ENCODE data around the gene PGF. TPM values are rescaled to one million over a fixed set of nuclear protein-coding genes. Genes with fewer than 3 reads are reported as not detected.

The PGF gene
- total and polyA plus RNA-seq, 2 experiments from 2014 or later = 25.0 to 31.0 TPM

DNA sequence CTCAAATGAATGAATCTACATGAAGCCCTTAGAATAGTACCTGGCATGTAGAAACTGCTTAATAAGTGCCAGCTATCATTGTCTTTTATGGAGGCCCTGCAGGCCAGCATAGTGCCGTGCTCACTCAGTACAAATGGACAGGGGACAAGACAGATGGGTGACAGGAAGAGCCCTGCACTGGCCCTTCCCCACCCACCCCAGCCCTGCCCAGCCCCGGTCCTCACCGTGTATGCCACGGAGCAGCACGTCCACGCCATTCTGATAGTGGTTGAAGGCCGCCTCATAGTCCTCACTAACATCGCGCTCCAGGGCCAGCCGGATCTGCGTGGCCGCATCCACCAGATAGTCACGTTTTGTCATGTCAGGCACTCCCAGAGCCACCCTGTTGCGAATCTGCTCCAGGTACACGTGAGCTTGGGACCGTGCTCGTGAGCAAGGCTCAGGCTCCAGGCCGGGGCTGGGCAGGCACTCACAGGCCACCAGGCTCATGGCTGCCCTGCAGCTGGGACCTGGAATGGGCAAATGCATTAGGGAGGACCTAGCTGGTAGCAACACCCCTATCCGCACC lies 34.3 kb downstream of the PGF start:
- Histone ChIP-seq H3K27me3 (peaks cover 21% of the 10 kb centered on the region), H3K9me3 (ENCODE audit: low read depth) (no peaks in the 10 kb centered on the region), H3K27ac (no peak overlapping the region), H3K4me1 (ENCODE audit: insufficient read depth) (peaks cover 4% of the 10 kb centered on the region), H3K36me3 (replicated peaks; ENCODE audit: insufficient read depth, low read depth) (no peaks in the 10 kb centered on the region), H2AFZ (no peak overlapping the region), H4K20me1 (ENCODE audit: insufficient read depth, poor library complexity, severe bottlenecking) (no peaks in the 10 kb centered on the region), H3K9me2 (replicated peaks; ENCODE audit: insufficient read depth) (no peaks in the 10 kb centered on the region), H3K4me2 (no peak overlapping the region), H3K4me3 (no peak overlapping the region), H3K79me2 (no peaks in the 10 kb centered on the region)
- DNase-seq (ENCODE audit: low spot score) = no peak
- TF ChIP-seq, protein P1, sequence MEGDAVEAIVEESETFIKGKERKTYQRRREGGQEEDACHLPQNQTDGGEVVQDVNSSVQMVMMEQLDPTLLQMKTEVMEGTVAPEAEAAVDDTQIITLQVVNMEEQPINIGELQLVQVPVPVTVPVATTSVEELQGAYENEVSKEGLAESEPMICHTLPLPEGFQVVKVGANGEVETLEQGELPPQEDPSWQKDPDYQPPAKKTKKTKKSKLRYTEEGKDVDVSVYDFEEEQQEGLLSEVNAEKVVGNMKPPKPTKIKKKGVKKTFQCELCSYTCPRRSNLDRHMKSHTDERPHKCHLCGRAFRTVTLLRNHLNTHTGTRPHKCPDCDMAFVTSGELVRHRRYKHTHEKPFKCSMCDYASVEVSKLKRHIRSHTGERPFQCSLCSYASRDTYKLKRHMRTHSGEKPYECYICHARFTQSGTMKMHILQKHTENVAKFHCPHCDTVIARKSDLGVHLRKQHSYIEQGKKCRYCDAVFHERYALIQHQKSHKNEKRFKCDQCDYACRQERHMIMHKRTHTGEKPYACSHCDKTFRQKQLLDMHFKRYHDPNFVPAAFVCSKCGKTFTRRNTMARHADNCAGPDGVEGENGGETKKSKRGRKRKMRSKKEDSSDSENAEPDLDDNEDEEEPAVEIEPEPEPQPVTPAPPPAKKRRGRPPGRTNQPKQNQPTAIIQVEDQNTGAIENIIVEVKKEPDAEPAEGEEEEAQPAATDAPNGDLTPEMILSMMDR (IDR thresholded peaks at IDR 0.05; ENCODE audit: poor library complexity) = no peak
- TF ChIP-seq EZH2phosphoT487 (IDR thresholded peaks at IDR 0.05; ENCODE audit: low read depth, severe bottlenecking, unreplicated experiment) = no peak
- no peak for TF ChIP-seq EZH2 (IDR thresholded peaks at IDR 0.05; ENCODE audit: borderline replicate concordance)
- 93% methylated on average over 15 of the region's 19 CpGs for WGBS (ENCODE audit: low lambda C conversion rate, missing lambda C conversion rate)

DNA sequence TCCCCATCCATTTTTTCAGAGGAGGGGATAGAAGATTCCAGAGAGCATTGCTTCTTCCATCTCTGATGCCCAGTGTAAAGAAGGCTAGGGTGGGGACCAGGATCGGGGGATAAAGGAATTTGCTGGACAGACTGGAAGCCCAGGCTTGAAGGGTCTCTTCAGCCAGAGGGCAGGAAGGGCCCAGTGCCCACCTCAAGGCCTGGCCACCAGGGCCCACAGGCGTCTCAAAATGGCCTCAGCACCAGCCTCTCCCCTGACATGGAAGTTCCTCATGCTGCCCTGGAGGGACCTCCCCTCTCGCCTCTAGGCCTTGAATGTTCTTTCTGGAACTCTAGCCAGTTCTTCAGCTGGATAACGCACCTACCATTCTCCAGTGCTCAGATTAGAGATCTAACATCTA lies 35.1 kb downstream of the PGF start:
- H3K36me3 ChIP-seq (replicated peaks; ENCODE audit: insufficient read depth, low read depth) = no peaks in the 10 kb centered on the region
- no peaks in the 10 kb centered on the region for H3K79me2 ChIP-seq
- peaks cover 4% of the 10 kb centered on the region for H3K4me1 ChIP-seq (ENCODE audit: insufficient read depth)
- H3K4me3 ChIP-seq = no peak overlapping the region
- DNase-seq (ENCODE audit: low spot score) = no peak
- H3K4me2 ChIP-seq = no peak overlapping the region
- H4K20me1 ChIP-seq (ENCODE audit: insufficient read depth, poor library complexity, severe bottlenecking) = no peaks in the 10 kb centered on the region
- H2AFZ ChIP-seq = no peak overlapping the region
- no peaks in the 10 kb centered on the region for H3K9me2 ChIP-seq (replicated peaks; ENCODE audit: insufficient read depth)
- H3K9me3 ChIP-seq (ENCODE audit: low read depth) = no peaks in the 10 kb centered on the region
- TF ChIP-seq EZH2 (IDR thresholded peaks at IDR 0.05; ENCODE audit: borderline replicate concordance) = no peak
- TF ChIP-seq EZH2phosphoT487 (IDR thresholded peaks at IDR 0.05; ENCODE audit: low read depth, severe bottlenecking, unreplicated experiment) = no peak
- TF ChIP-seq, protein P1 (IDR thresholded peaks at IDR 0.05; ENCODE audit: poor library complexity) = no peak
- H3K27ac ChIP-seq = no peak overlapping the region
- 90% methylated on average over 4 of the region's 4 CpGs for WGBS (ENCODE audit: low lambda C conversion rate, missing lambda C conversion rate)
- peaks cover 21% of the 10 kb centered on the region for H3K27me3 ChIP-seq

DNA sequence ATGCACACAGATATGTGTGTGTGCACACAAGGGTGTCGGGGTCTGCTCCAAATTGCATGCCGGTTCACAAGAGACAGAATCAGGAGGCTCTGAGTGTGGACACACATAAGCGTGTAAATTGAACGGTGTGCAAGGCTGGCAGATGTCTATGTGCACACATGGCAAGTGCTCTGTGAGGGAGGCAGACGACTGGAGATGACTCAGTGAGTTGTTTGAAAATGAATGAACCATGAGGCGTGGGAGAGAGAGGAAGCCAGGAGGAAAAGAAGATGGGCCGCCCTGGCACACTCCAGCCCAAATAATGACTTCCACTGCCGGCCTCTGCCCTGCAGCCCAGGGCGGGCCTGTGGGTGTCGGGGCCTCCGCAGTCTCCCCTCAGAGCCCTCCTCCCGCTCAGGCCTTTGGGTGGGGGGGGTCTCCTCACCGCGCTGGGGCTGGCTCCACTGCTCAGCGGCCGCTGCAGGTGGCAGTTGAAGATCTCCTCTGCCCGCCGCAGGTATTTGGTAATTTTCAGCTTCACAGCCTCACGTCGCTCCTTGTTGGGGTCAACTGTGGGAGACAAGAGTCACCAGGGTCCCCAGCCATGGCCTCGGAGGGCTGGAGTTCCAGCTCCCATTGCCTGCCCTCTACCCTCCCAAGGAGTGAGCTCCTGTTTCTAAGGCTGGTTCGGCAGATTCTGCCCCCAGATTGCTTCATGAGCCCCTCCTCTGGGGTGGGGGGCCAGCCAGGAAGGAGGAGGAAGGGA lies 35.8 kb downstream of the PGF start:
- TF ChIP-seq, protein P1 (IDR thresholded peaks at IDR 0.05; ENCODE audit: poor library complexity) = no peak
- TF ChIP-seq EZH2 (IDR thresholded peaks at IDR 0.05; ENCODE audit: borderline replicate concordance) (no peak), EZH2phosphoT487 (IDR thresholded peaks at IDR 0.05; ENCODE audit: low read depth, severe bottlenecking, unreplicated experiment) (no peak)
- H3K36me3 ChIP-seq (replicated peaks; ENCODE audit: insufficient read depth, low read depth) = no peaks in the 10 kb centered on the region
- no peak overlapping the region for H3K27ac ChIP-seq

More for the DNA sequence above, 35.8 kb downstream of the PGF start:
- H3K79me2 ChIP-seq = no peaks in the 10 kb centered on the region
- peaks cover 17% of the 10 kb centered on the region for H3K27me3 ChIP-seq
- 92% methylated on average over 22 of the region's 22 CpGs for WGBS (ENCODE audit: low lambda C conversion rate, missing lambda C conversion rate)
- H3K9me3 ChIP-seq (ENCODE audit: low read depth) = no peaks in the 10 kb centered on the region
- H3K4me3 ChIP-seq = no peak overlapping the region
- H4K20me1 ChIP-seq (ENCODE audit: insufficient read depth, poor library complexity, severe bottlenecking) = no peaks in the 10 kb centered on the region
- H3K4me1 ChIP-seq (ENCODE audit: insufficient read depth) = peaks cover 4% of the 10 kb centered on the region
- no peak overlapping the region for H3K4me2 ChIP-seq
- no peak overlapping the region for H2AFZ ChIP-seq
- H3K9me2 ChIP-seq (replicated peaks; ENCODE audit: insufficient read depth) = no peaks in the 10 kb centered on the region
- no peak for DNase-seq (ENCODE audit: low spot score)

All from hepatocyte (in vitro differentiated cells).